SK-N-SH (cell line): ENCODE data around the gene ORM1. TPM values are rescaled to one million over a fixed set of nuclear protein-coding genes. Genes with fewer than 3 reads are reported as not detected.

Experiments
- CTCF ChIA-PET: fragments of 300-600, 350-600 bp; formaldehyde crosslinking; extraction: SDS; loops from one replicate; lab custom pipeline; 2021; lab: Yijun Ruan, JAX
- POLR2A ChIA-PET: fragments of 350-600 bp; sonication (Branson Sonifier 250); formaldehyde crosslinking; extraction: SDS; loops from one replicate; lab custom pipeline; 2020; ENCODE audit warnings: antibody characterized with exemption, inconsistent platforms; lab: Yijun Ruan, JAX
- DNase-seq: peaks from one replicate; pipeline ENCODE4 v3.0.0; 2012
- H2AFZ ChIP-seq: fragments of 200-600 bp; sonication (generic); 2 replicates; pipeline ENCODE4 v1.8.1; 2016; ENCODE audit warnings: antibody characterized with exemption, mild to moderate bottlenecking, low read depth
- H3F3A ChIP-seq: fragments of 200-600 bp; sonication (generic); replicated peaks from 2 replicates; pipeline ENCODE3; 2016; ENCODE audit warnings: antibody characterized with exemption, mild to moderate bottlenecking; ENCODE audit not compliant: insufficient read depth
- H3K27ac ChIP-seq, 2 experiments: fragments of 200-500 bp in 1 of 2; fragments of 200-600 bp in 1 of 2; sonication (Bioruptor generic) in 1 of 2; sonication (generic), shearing (Covaris generic) in 1 of 2; 2 replicates each; pipeline versions ENCODE4 v1.5.1 to v1.6.1; 2014 to 2016; ENCODE audit warnings: low read depth in 2 of 2, inconsistent platforms in 1 of 2, low read length in 1 of 2, mild to moderate bottlenecking in 1 of 2, mixed read lengths in 1 of 2
- H3K27me3 ChIP-seq: fragments of 200-600 bp; sonication (generic), shearing (Covaris generic); 2 replicates; pipeline ENCODE4 v1.6.1; 2016; ENCODE audit warnings: mixed run types; ENCODE audit not compliant: insufficient read depth
- H3K36me3 ChIP-seq, 2 experiments: fragments of 200-500 bp in 1 of 2; fragments of 200-600 bp in 1 of 2; sonication (Bioruptor generic) in 1 of 2; sonication (generic) in 1 of 2; replicated peaks in 1 of 2; 2 replicates each; pipeline versions ENCODE3 to v1.5.1; 2014 to 2016; ENCODE audit warnings: low read length in 1 of 2, mild to moderate bottlenecking in 1 of 2; ENCODE audit not compliant: insufficient read depth in 2 of 2, control insufficient read depth in 1 of 2
- H3K4me1 ChIP-seq, 2 experiments: fragments of 200-500 bp in 1 of 2; fragments of 200-600 bp in 1 of 2; sonication (Bioruptor generic) in 1 of 2; sonication (generic), shearing (Covaris generic) in 1 of 2; 2 replicates each; pipeline versions ENCODE4 v1.5.1 to v1.6.1; 2014 to 2016; ENCODE audit warnings: low read depth in 1 of 2, low read length in 1 of 2, mixed run types in 1 of 2; ENCODE audit not compliant: insufficient read depth in 2 of 2, control insufficient read depth in 1 of 2
- H3K4me2 ChIP-seq: fragments of 200-600 bp; sonication (generic), shearing (Covaris generic); 2 replicates; pipeline ENCODE4 v1.6.1; 2017; ENCODE audit warnings: mixed run types
- H3K4me3 ChIP-seq, 2 experiments: fragments of 200-500 bp in 1 of 2; fragments of 200-600 bp in 1 of 2; sonication (Bioruptor generic) in 1 of 2; sonication (generic), shearing (Covaris generic) in 1 of 2; 2 replicates each; pipeline versions ENCODE4 v1.5.1 to v1.8.1; 2014 to 2016; ENCODE audit warnings: low read depth in 2 of 2, inconsistent platforms in 1 of 2, low read length in 1 of 2, mild to moderate bottlenecking in 1 of 2, mixed read lengths in 1 of 2, moderate library complexity in 1 of 2
- H3K79me2 ChIP-seq: fragments of 200-600 bp; sonication (generic); 2 replicates; pipeline ENCODE4 v1.8.1; 2017; ENCODE audit warnings: mild to moderate bottlenecking; ENCODE audit not compliant: insufficient read depth
- H3K9ac ChIP-seq: fragments of 200-600 bp; sonication (generic); 2 replicates; pipeline ENCODE4 v1.6.1; 2017; ENCODE audit warnings: mixed run types
- H3K9me2 ChIP-seq: fragments of 200-600 bp; sonication (generic); 2 replicates; pipeline ENCODE4 v1.6.1; 2017; ENCODE audit warnings: mixed run types
- H3K9me3 ChIP-seq: fragments of 200-600 bp; sonication (generic); 2 replicates; pipeline ENCODE4 v1.6.1; 2017; ENCODE audit warnings: mixed run types, mild to moderate bottlenecking, moderate library complexity
- H4K20me1 ChIP-seq: fragments of 200-600 bp; sonication (generic); 2 replicates; pipeline ENCODE4 v1.6.1; 2017; ENCODE audit warnings: mild to moderate bottlenecking, mixed run types; ENCODE audit not compliant: insufficient read depth
- ELF1 ChIP-seq: IDR thresholded peaks from 2 replicates; pipeline ENCODE4 v1.4.0; 2012
- EP300 ChIP-seq, 2 experiments: IDR thresholded peaks; 2 replicates each; pipeline versions ENCODE4 v1.4.0 to v1.6.1; 2012; ENCODE audit warnings: borderline replicate concordance in 1 of 2, low read depth in 1 of 2, low read length in 1 of 2
- EZH2phosphoT487 ChIP-seq: fragments of 200-600 bp; sonication (generic); IDR thresholded peaks from 2 replicates; pipeline ENCODE4 v1.6.1; 2017; ENCODE audit warnings: low read depth, mixed run types, mild to moderate bottlenecking, antibody characterized with exemption, moderate library complexity, borderline replicate concordance
- FOSL2 ChIP-seq: IDR thresholded peaks from 2 replicates; pipeline ENCODE4 v1.4.0; 2012; ENCODE audit warnings: low read depth, mild to moderate bottlenecking, moderate library complexity, borderline replicate concordance
- FOXJ3 ChIP-seq: sonication (generic); formaldehyde crosslinking; IDR thresholded peaks from 2 replicates; pipeline ENCODE4 v1.5.1; 2020; ENCODE audit warnings: mild to moderate bottlenecking, missing genetic modification reagents
- FOXM1 ChIP-seq: IDR thresholded peaks from 2 replicates; pipeline ENCODE4 v1.4.0; 2012; ENCODE audit warnings: low read depth, mild to moderate bottlenecking
- GATA2 ChIP-seq: sonication (generic); formaldehyde crosslinking; IDR thresholded peaks from 2 replicates; pipeline ENCODE4 v1.5.0; 2020; ENCODE audit warnings: mild to moderate bottlenecking, missing genetic modification reagents
- JUND ChIP-seq: IDR thresholded peaks from 2 replicates; pipeline ENCODE4 v1.4.0; 2012
- MEF2A ChIP-seq: IDR thresholded peaks from 2 replicates; pipeline ENCODE4 v1.4.0; 2012; ENCODE audit warnings: low read depth, borderline replicate concordance
- NFIC ChIP-seq: IDR thresholded peaks from 2 replicates; pipeline ENCODE4 v1.4.0; 2012; ENCODE audit warnings: borderline replicate concordance
- POLR2AphosphoS5 ChIP-seq: IDR thresholded peaks from 2 replicates; pipeline ENCODE4 v1.6.1; 2012; ENCODE audit warnings: low read depth, low read length
- RXRA ChIP-seq: IDR thresholded peaks from 2 replicates; pipeline ENCODE4 v1.4.0; 2012; ENCODE audit warnings: low read depth, mild to moderate bottlenecking, borderline replicate concordance
- TAF1 ChIP-seq: IDR thresholded peaks from 2 replicates; pipeline ENCODE4 v1.6.1; 2012; ENCODE audit warnings: low read depth, mild to moderate bottlenecking, low read length, moderate library complexity, borderline replicate concordance
- TEAD4 ChIP-seq: IDR thresholded peaks from 2 replicates; pipeline ENCODE4 v1.4.0; 2012; ENCODE audit warnings: mild to moderate bottlenecking, borderline replicate concordance; ENCODE audit not compliant: insufficient read depth
- YY1 ChIP-seq: IDR thresholded peaks from 2 replicates; pipeline ENCODE4 v1.4.0; 2012; ENCODE audit warnings: low read depth, mild to moderate bottlenecking
- WGBS: methylation state at CpG from one replicate; pipeline ENCODE4 v1.1.6; 2017; ENCODE audit warnings: low lambda C conversion rate; 5-methylcytosine and 5-hydroxymethylcytosine counted together
- polyA plus RNA-seq, 3 experiments: library from polyadenylated mRNA; depleted of rRNA; stranded (reverse); fragments of >200 nt; gene quantifications; 2 replicates each; pipeline ENCODE4 v1.2.3, GENCODE V29; 2012
- TF ChIP-seq, protein P1 (sequence below): IDR thresholded peaks from 2 replicates; pipeline ENCODE4 v1.4.0; 2012; ENCODE audit warnings: low read depth, borderline replicate concordance
- TF ChIP-seq, protein P2 (sequence below): IDR thresholded peaks from 2 replicates; pipeline ENCODE4 v1.4.0; 2012; ENCODE audit warnings: low read depth
- TF ChIP-seq, protein P3 (sequence below): fragments of 150-350 bp; IDR thresholded peaks from 2 replicates; pipeline ENCODE4 v1.6.1; 2016; ENCODE audit warnings: mild to moderate bottlenecking, low read depth, low read length
- TF ChIP-seq, protein P4 (sequence below): IDR thresholded peaks from 2 replicates; pipeline ENCODE4 v1.6.1; 2012; ENCODE audit warnings: mild to moderate bottlenecking, low read depth, low read length, moderate library complexity
- TF ChIP-seq, protein P5 (sequence below): fragments of 200-600 bp; sonication (generic); IDR thresholded peaks from 2 replicates; pipeline ENCODE4 v1.6.1; 2017; ENCODE audit warnings: antibody characterized with exemption, mild to moderate bottlenecking, moderate library complexity

Gene ORM1
- polyA plus RNA-seq, 1 of the 3 experiments (the other 2 are of a cell fraction): not detected

- Histone ChIP-seq H4K20me1 (no peaks in the 10 kb centered on the region), H3K4me2 (no peak overlapping the region), H2AFZ (no peak overlapping the region), H3K79me2 (no peaks in the 10 kb centered on the region), H3K27me3 (no peaks in the 10 kb centered on the region), H3F3A (peaks cover 3% of the 10 kb centered on the region), H3K9me3 (no peaks in the 10 kb centered on the region), H3K9me2 (no peaks in the 10 kb centered on the region), H3K27ac (no peak overlapping the region), H3K4me3 (no peak overlapping the region), H3K36me3 (no peaks in the 10 kb centered on the region), H3K4me1 (peaks cover 0 to 5% of the 10 kb centered on the region in 2 experiments; a peak in 1 of 4 replicates), H3K9ac (no peak overlapping the region)
- 84% methylated on average over 6 of the region's 12 CpGs for WGBS
- ChIA-PET CTCF (no interaction called here), POLR2A (no interaction called here)
- no peak for DNase-seq
- TF ChIP-seq EZH2phosphoT487: no peak
- TF ChIP-seq YY1: no peak
- TF ChIP-seq MEF2A: no peak
- TF ChIP-seq TEAD4: no peak
- no peak for TF ChIP-seq FOXJ3 (CRISPR knock-in tag)
- TF ChIP-seq EP300 (IDR thresholded peaks at IDR 0.05; ENCODE audit: borderline replicate concordance in 1 of 2, low read depth in 1 of 2, low read length in 1 of 2): no peak
- TF ChIP-seq POLR2AphosphoS5: no peak
- no peak for TF ChIP-seq GATA2 (CRISPR knock-in tag)
- no peak for TF ChIP-seq ELF1
- TF ChIP-seq RXRA: no peak
These were observed 39.5 kb downstream of the ORM1 start for GRCh38 chr9:114362394-114362793.

- Histone ChIP-seq H3K4me2 (0 out of 2 replicates have a peak overlapping the region, but pooled peaks have one; percentile 19), H3K36me3 (no peaks in the 10 kb centered on the region), H3K4me3 (no peak overlapping the region), H3F3A (peaks cover 3% of the 10 kb centered on the region), H3K9me2 (no peaks in the 10 kb centered on the region), H3K9ac (no peak overlapping the region), H3K79me2 (no peaks in the 10 kb centered on the region), H3K27me3 (no peaks in the 10 kb centered on the region), H4K20me1 (no peaks in the 10 kb centered on the region), H3K27ac (no peak overlapping the region), H2AFZ (no peak overlapping the region), H3K9me3 (no peaks in the 10 kb centered on the region), H3K4me1 (peaks cover 0 to 5% of the 10 kb centered on the region in 2 experiments; a peak in 1 of 4 replicates)
- POLR2A ChIA-PET: no interaction called here
- CTCF ChIA-PET: interaction anchor here (1.0 kb wide), 1 partner anchor 26 kb away, joined by 3 read pairs; no protein-coding TSS in a partner anchor
- 17% methylated on average over 1 of the region's 2 CpGs for WGBS
- no peak for DNase-seq
- TF ChIP-seq NFIC (no peak), FOXM1 (no peak), MEF2A (no peak), FOSL2 (no peak), JUND (no peak), ELF1 (no peak), TAF1 (no peak), TEAD4 (no peak), RXRA (no peak), GATA2 (CRISPR knock-in tag) (no peak)
- TF ChIP-seq, protein P1, sequence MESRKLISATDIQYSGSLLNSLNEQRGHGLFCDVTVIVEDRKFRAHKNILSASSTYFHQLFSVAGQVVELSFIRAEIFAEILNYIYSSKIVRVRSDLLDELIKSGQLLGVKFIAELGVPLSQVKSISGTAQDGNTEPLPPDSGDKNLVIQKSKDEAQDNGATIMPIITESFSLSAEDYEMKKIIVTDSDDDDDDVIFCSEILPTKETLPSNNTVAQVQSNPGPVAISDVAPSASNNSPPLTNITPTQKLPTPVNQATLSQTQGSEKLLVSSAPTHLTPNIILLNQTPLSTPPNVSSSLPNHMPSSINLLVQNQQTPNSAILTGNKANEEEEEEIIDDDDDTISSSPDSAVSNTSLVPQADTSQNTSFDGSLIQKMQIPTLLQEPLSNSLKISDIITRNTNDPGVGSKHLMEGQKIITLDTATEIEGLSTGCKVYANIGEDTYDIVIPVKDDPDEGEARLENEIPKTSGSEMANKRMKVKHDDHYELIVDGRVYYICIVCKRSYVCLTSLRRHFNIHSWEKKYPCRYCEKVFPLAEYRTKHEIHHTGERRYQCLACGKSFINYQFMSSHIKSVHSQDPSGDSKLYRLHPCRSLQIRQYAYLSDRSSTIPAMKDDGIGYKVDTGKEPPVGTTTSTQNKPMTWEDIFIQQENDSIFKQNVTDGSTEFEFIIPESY: no peak
- TF ChIP-seq, protein P2, sequence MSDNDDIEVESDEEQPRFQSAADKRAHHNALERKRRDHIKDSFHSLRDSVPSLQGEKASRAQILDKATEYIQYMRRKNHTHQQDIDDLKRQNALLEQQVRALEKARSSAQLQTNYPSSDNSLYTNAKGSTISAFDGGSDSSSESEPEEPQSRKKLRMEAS: no peak
- TF ChIP-seq, protein P3, sequence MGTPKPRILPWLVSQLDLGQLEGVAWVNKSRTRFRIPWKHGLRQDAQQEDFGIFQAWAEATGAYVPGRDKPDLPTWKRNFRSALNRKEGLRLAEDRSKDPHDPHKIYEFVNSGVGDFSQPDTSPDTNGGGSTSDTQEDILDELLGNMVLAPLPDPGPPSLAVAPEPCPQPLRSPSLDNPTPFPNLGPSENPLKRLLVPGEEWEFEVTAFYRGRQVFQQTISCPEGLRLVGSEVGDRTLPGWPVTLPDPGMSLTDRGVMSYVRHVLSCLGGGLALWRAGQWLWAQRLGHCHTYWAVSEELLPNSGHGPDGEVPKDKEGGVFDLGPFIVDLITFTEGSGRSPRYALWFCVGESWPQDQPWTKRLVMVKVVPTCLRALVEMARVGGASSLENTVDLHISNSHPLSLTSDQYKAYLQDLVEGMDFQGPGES: no peak
- TF ChIP-seq, protein P4, sequence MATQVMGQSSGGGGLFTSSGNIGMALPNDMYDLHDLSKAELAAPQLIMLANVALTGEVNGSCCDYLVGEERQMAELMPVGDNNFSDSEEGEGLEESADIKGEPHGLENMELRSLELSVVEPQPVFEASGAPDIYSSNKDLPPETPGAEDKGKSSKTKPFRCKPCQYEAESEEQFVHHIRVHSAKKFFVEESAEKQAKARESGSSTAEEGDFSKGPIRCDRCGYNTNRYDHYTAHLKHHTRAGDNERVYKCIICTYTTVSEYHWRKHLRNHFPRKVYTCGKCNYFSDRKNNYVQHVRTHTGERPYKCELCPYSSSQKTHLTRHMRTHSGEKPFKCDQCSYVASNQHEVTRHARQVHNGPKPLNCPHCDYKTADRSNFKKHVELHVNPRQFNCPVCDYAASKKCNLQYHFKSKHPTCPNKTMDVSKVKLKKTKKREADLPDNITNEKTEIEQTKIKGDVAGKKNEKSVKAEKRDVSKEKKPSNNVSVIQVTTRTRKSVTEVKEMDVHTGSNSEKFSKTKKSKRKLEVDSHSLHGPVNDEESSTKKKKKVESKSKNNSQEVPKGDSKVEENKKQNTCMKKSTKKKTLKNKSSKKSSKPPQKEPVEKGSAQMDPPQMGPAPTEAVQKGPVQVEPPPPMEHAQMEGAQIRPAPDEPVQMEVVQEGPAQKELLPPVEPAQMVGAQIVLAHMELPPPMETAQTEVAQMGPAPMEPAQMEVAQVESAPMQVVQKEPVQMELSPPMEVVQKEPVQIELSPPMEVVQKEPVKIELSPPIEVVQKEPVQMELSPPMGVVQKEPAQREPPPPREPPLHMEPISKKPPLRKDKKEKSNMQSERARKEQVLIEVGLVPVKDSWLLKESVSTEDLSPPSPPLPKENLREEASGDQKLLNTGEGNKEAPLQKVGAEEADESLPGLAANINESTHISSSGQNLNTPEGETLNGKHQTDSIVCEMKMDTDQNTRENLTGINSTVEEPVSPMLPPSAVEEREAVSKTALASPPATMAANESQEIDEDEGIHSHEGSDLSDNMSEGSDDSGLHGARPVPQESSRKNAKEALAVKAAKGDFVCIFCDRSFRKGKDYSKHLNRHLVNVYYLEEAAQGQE: no peak
- TF ChIP-seq, protein P5, sequence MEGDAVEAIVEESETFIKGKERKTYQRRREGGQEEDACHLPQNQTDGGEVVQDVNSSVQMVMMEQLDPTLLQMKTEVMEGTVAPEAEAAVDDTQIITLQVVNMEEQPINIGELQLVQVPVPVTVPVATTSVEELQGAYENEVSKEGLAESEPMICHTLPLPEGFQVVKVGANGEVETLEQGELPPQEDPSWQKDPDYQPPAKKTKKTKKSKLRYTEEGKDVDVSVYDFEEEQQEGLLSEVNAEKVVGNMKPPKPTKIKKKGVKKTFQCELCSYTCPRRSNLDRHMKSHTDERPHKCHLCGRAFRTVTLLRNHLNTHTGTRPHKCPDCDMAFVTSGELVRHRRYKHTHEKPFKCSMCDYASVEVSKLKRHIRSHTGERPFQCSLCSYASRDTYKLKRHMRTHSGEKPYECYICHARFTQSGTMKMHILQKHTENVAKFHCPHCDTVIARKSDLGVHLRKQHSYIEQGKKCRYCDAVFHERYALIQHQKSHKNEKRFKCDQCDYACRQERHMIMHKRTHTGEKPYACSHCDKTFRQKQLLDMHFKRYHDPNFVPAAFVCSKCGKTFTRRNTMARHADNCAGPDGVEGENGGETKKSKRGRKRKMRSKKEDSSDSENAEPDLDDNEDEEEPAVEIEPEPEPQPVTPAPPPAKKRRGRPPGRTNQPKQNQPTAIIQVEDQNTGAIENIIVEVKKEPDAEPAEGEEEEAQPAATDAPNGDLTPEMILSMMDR: no peak
These were observed 40.5 kb downstream of the ORM1 start for GRCh38 chr9:114363424-114363823.
